Liver (tissue), 9 donors: Measurements from ENCODE around the gene TMPRSS3. TPM values are rescaled to one million over a fixed set of nuclear protein-coding genes. Genes with fewer than 3 reads are reported as not detected.

Experiments used
- DNase-seq: peaks from one replicate; pipeline ENCODE4 v3.0.0-alpha.2; 2017; ENCODE audit warnings: low spot score
- H3K27ac ChIP-seq, 2 donors: one replicate each; pipeline ENCODE4 v1.7.0; 2013; ENCODE audit warnings: inconsistent platforms in 2 of 2, low read length in 2 of 2, control low read depth in 1 of 2, low read depth in 1 of 2, mild to moderate bottlenecking in 1 of 2
- H3K27me3 ChIP-seq, 4 donors: one replicate each; pipeline versions ENCODE4 v1.6.1 to v1.7.0; 2013; ENCODE audit warnings: low read length in 3 of 4, inconsistent platforms in 1 of 4, mild to moderate bottlenecking in 1 of 4, moderate library complexity in 1 of 4; ENCODE audit not compliant: control insufficient read depth in 4 of 4, insufficient read depth in 4 of 4
- H3K36me3 ChIP-seq, 4 donors: one replicate each; pipeline versions ENCODE4 v1.6.1 to v1.7.0; 2013; ENCODE audit warnings: low read length in 3 of 4, mild to moderate bottlenecking in 3 of 4, low read depth in 1 of 4, moderate library complexity in 1 of 4; ENCODE audit not compliant: control insufficient read depth in 4 of 4, insufficient read depth in 3 of 4
- H3K4me1 ChIP-seq, 4 donors: one replicate each; pipeline versions ENCODE4 v1.6.1 to v1.7.0; 2013; ENCODE audit warnings: low read length in 3 of 4, mild to moderate bottlenecking in 3 of 4, moderate library complexity in 1 of 4; ENCODE audit not compliant: control insufficient read depth in 4 of 4, insufficient read depth in 4 of 4
- H3K4me3 ChIP-seq, 3 donors: one replicate each; pipeline versions ENCODE4 v1.6.1 to v1.7.0; 2013; ENCODE audit warnings: low read length in 3 of 3, control low read depth in 1 of 3, low read depth in 1 of 3, mild to moderate bottlenecking in 1 of 3
- H3K9ac ChIP-seq, 2 donors: one replicate each; pipeline ENCODE4 v1.7.0; 2013; ENCODE audit warnings: low read length in 2 of 2, mild to moderate bottlenecking in 2 of 2, moderate library complexity in 2 of 2, control low read depth in 1 of 2, low read depth in 1 of 2
- H3K9me3 ChIP-seq, 4 donors: one replicate each; pipeline versions ENCODE4 v1.6.1 to v1.7.0; 2013; ENCODE audit warnings: low read length in 3 of 4; ENCODE audit not compliant: control insufficient read depth in 4 of 4
- EGR1 ChIP-seq, 2 donors: IDR thresholded peaks; 2 replicates each; pipeline ENCODE4 v1.6.1; 2016 to 2018; ENCODE audit warnings: antibody characterized with exemption in 2 of 2, low read depth in 2 of 2
- FOXA2 ChIP-seq: IDR thresholded peaks from 2 replicates; pipeline ENCODE4 v1.6.1; 2016; ENCODE audit warnings: antibody characterized with exemption
- GABPA ChIP-seq, 2 donors: IDR thresholded peaks in 1 of 2; conservative IDR thresholded peaks in 1 of 2; 2 replicates each; pipeline ENCODE4 v1.6.1; 2016; ENCODE audit warnings: antibody characterized with exemption in 2 of 2, mild to moderate bottlenecking in 1 of 2, moderate library complexity in 1 of 2
- HNF4A ChIP-seq, 2 donors: conservative IDR thresholded peaks; 2 replicates each; pipeline ENCODE4 v1.6.1; 2016; ENCODE audit warnings: antibody characterized with exemption in 2 of 2, mild to moderate bottlenecking in 2 of 2
- HNF4G ChIP-seq: IDR thresholded peaks from 2 replicates; pipeline ENCODE4 v1.6.1; 2016; ENCODE audit warnings: antibody characterized with exemption
- JUND ChIP-seq, 2 donors: IDR thresholded peaks; 2 replicates each; pipeline ENCODE4 v1.6.1; 2016; ENCODE audit warnings: antibody characterized with exemption in 2 of 2
- NR2F2 ChIP-seq: IDR thresholded peaks from 2 replicates; pipeline ENCODE4 v1.6.1; 2016; ENCODE audit warnings: antibody characterized with exemption
- RAD21 ChIP-seq, 2 donors: IDR thresholded peaks; 2 replicates each; pipeline ENCODE4 v1.6.1; 2016; ENCODE audit warnings: antibody characterized with exemption in 2 of 2, mild to moderate bottlenecking in 2 of 2
- SP1 ChIP-seq: IDR thresholded peaks from 2 replicates; pipeline ENCODE4 v1.6.1; 2018; ENCODE audit warnings: antibody characterized with exemption, mild to moderate bottlenecking
- TAF1 ChIP-seq: conservative IDR thresholded peaks from 2 replicates; pipeline ENCODE4 v1.6.1; 2016; ENCODE audit warnings: antibody characterized with exemption, mild to moderate bottlenecking
- YY1 ChIP-seq: IDR thresholded peaks from 2 replicates; pipeline ENCODE4 v1.6.1; 2016; ENCODE audit warnings: antibody characterized with exemption, mild to moderate bottlenecking
- ZBTB33 ChIP-seq: IDR thresholded peaks from 2 replicates; pipeline ENCODE4 v1.6.1; 2016; ENCODE audit warnings: antibody characterized with exemption
- WGBS: extraction: QIAGEN DNeasy Blood & Tissue Kit; methylation state at CpG from one replicate; pipeline ENCODE4 v1.1.7; 2013; 5-methylcytosine and 5-hydroxymethylcytosine counted together
- polyA plus RNA-seq, 2 donors: library from polyadenylated mRNA; stranded (reverse) in 1 of 2; unstranded in 1 of 2; fragments of 200-250 nt in 1 of 2; fragments of >200 nt in 1 of 2; fragmentation: Nextera tagmentation in 1 of 2; extraction: Ambion mirVana in 1 of 2; gene quantifications; one replicate each; pipeline versions ENCODE4 v1.2.1 to v1.2.3, GENCODE V29; 2013 to 2015
- total RNA-seq, 2 donors: library from RNA; depleted of rRNA; stranded (reverse); fragments of >200 nt; gene quantifications; one replicate each; pipeline ENCODE4 v1.2.3, GENCODE V29; 2014
- TF ChIP-seq, protein P1 (sequence below): fragments of 150-350 bp; IDR thresholded peaks from 2 replicates; pipeline ENCODE4 v1.5.1; 2017; ENCODE audit warnings: improper control_type of control experiment, low read depth, low read length; ENCODE audit not compliant: missing input control
- TF ChIP-seq, protein P2 (sequence below): IDR thresholded peaks from 2 replicates; pipeline ENCODE4 v1.6.1; 2016; ENCODE audit warnings: antibody characterized with exemption, mild to moderate bottlenecking
- donor health status: healthy.
- donor health status: healthy.
- donor health status: healthy.
- donor health status: healthy.
- donor health status: healthy.

TMPRSS3 gene
- total and polyA plus RNA-seq, 4 donors: 0.25 to 0.50 TPM; not detected in 2

DNA sequence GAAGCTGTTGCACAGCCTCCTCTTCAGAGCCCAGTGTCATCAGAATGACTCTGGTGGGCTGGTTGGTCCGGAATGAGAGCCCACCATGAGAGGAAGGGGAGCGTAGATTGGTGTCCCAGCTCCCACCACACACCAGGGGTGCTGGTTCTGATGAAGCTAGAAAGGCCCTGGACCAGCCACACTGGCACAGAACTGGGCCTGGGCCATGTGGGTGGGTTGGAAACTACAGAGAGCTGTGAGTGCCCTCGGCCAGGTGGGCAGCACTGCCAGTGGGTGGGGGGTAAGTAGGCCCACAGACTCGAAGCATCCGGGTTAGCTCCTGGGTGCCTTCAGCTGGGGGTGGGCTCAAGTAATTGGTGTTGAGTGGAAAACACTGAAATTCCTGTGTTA is 17.9 kb downstream of the TMPRSS3 start:
- 83% methylated on average over 5 of the region's 5 CpGs for WGBS
- DNase-seq: no peak
- H3K9me3 ChIP-seq: peaks cover 0 to 5% (median 0%) of the 10 kb centered on the region in 4 donors
- no peaks in the 10 kb centered on the region for H3K4me1 ChIP-seq
- H3K4me3 ChIP-seq: no peak overlapping the region
- no peaks in the 10 kb centered on the region for H3K36me3 ChIP-seq
- no peaks in the 10 kb centered on the region for H3K27me3 ChIP-seq
- TF ChIP-seq RAD21 (IDR thresholded peaks at IDR 0.05): no peak
- no peak overlapping the region for H3K9ac ChIP-seq
- no peak overlapping the region for H3K27ac ChIP-seq

DNA sequence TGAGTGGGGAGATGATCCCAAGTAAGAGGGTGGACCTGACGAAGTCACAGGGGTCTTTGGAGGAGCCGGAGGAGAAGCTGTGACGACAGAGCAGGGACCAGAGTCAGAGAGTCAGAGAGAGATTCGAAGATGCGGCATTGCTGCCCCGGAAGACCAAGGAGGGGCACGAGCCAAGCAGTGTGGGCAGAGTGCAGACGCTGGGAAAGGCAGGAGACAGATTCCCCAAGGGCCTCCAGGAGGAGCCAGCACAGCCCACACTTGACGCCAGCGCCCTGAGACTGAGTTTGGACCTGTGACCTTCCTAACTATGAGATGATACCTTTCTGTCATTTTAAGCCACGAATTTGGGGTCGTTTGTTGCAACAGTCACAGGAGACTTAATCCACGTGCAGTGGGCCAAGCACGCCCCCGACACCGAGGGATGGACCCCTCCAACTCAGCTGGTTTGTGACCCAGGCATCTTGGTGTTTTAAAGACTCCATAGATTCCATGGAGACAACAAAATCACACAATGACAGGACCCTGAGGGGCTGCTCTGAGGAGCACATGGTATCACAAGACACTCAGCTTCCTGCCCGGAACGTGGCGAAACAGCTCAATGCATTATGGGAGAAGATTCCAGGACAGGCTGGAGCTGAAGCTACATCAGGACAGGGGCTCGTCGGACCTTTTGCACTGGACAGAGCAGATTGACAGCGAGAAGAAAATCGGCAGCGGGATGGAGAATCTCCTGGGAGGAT is 18.5 kb downstream of the TMPRSS3 start:
- Histone ChIP-seq H3K27me3 (no peaks in the 10 kb centered on the region), H3K9me3 (peaks cover 0 to 5% (median 0%) of the 10 kb centered on the region in 4 donors), H3K36me3 (no peaks in the 10 kb centered on the region), H3K27ac (no peak overlapping the region), H3K9ac (no peak overlapping the region), H3K4me3 (no peak overlapping the region), H3K4me1 (no peaks in the 10 kb centered on the region)
- 79% methylated on average over 24 of the region's 24 CpGs for WGBS
- TF ChIP-seq, protein P1, sequence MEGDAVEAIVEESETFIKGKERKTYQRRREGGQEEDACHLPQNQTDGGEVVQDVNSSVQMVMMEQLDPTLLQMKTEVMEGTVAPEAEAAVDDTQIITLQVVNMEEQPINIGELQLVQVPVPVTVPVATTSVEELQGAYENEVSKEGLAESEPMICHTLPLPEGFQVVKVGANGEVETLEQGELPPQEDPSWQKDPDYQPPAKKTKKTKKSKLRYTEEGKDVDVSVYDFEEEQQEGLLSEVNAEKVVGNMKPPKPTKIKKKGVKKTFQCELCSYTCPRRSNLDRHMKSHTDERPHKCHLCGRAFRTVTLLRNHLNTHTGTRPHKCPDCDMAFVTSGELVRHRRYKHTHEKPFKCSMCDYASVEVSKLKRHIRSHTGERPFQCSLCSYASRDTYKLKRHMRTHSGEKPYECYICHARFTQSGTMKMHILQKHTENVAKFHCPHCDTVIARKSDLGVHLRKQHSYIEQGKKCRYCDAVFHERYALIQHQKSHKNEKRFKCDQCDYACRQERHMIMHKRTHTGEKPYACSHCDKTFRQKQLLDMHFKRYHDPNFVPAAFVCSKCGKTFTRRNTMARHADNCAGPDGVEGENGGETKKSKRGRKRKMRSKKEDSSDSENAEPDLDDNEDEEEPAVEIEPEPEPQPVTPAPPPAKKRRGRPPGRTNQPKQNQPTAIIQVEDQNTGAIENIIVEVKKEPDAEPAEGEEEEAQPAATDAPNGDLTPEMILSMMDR: no peak
- TF ChIP-seq TAF1: no peak
- TF ChIP-seq HNF4G: no peak
- no peak for TF ChIP-seq ZBTB33
- no peak for TF ChIP-seq JUND (IDR thresholded peaks at IDR 0.05)
- no peak for TF ChIP-seq NR2F2
- TF ChIP-seq YY1: no peak
- TF ChIP-seq, protein P2, sequence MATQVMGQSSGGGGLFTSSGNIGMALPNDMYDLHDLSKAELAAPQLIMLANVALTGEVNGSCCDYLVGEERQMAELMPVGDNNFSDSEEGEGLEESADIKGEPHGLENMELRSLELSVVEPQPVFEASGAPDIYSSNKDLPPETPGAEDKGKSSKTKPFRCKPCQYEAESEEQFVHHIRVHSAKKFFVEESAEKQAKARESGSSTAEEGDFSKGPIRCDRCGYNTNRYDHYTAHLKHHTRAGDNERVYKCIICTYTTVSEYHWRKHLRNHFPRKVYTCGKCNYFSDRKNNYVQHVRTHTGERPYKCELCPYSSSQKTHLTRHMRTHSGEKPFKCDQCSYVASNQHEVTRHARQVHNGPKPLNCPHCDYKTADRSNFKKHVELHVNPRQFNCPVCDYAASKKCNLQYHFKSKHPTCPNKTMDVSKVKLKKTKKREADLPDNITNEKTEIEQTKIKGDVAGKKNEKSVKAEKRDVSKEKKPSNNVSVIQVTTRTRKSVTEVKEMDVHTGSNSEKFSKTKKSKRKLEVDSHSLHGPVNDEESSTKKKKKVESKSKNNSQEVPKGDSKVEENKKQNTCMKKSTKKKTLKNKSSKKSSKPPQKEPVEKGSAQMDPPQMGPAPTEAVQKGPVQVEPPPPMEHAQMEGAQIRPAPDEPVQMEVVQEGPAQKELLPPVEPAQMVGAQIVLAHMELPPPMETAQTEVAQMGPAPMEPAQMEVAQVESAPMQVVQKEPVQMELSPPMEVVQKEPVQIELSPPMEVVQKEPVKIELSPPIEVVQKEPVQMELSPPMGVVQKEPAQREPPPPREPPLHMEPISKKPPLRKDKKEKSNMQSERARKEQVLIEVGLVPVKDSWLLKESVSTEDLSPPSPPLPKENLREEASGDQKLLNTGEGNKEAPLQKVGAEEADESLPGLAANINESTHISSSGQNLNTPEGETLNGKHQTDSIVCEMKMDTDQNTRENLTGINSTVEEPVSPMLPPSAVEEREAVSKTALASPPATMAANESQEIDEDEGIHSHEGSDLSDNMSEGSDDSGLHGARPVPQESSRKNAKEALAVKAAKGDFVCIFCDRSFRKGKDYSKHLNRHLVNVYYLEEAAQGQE: no peak
- TF ChIP-seq FOXA2: no peak
- no peak for TF ChIP-seq SP1
- no peak for TF ChIP-seq EGR1 (IDR thresholded peaks at IDR 0.05; ENCODE audit: low read depth in 2 of 2)
- no peak for TF ChIP-seq GABPA (IDR thresholded peaks at IDR 0.05 in 1 of 2, conservative IDR thresholded peaks at IDR 0.05 in 1 of 2)
- no peak for TF ChIP-seq HNF4A (conservative IDR thresholded peaks at IDR 0.05)
- DNase-seq: no peak
